HL-60 (cell line): ENCODE results near the gene PRDM16.

ENCODE experiments used
- DNase-seq, 2 experiments: peaks; one replicate each; pipeline ENCODE4 v3.0.0-alpha.2; 2010 to 2020; ENCODE audit warnings: low read depth in 1 of 2, low spot score in 1 of 2
- H3K27ac ChIP-seq: fragments of 250-450 bp; sonication (Bioruptor Pico); replicated peaks from 2 replicates; pipeline ENCODE4 v1.5.1; 2020; ENCODE audit warnings: mild to moderate bottlenecking, moderate library complexity
- H3K27me3 ChIP-seq: fragments of 250-450 bp; sonication (Bioruptor Pico); 2 replicates; pipeline ENCODE4 v1.5.1; 2021; ENCODE audit warnings: mild to moderate bottlenecking, moderate library complexity; ENCODE audit not compliant: insufficient read depth, poor library complexity, severe bottlenecking
- H3K4me3 ChIP-seq: replicated peaks from 2 replicates; pipeline ENCODE4 v1.5.1; 2011; ENCODE audit warnings: mild to moderate bottlenecking, control low read depth, low read length; ENCODE audit not compliant: insufficient read depth
- CTCF ChIP-seq: IDR thresholded peaks from one replicate; pipeline ENCODE4 v1.5.1; 2011; ENCODE audit warnings: low read length, control low read depth, inconsistent platforms; ENCODE audit not compliant: insufficient read depth
- GABPA ChIP-seq: IDR thresholded peaks from 2 replicates; pipeline ENCODE4 v1.6.1; 2012; ENCODE audit warnings: low read depth
- POLR2AphosphoS5 ChIP-seq: IDR thresholded peaks from 2 replicates; pipeline ENCODE4 v1.6.1; 2012; ENCODE audit warnings: low read depth
- SPI1 ChIP-seq: IDR thresholded peaks from 2 replicates; pipeline ENCODE4 v1.6.1; 2012; ENCODE audit warnings: low read depth, mild to moderate bottlenecking, borderline replicate concordance
- TF ChIP-seq, protein P1 (sequence below): IDR thresholded peaks from 2 replicates; pipeline ENCODE4 v1.6.1; 2012; ENCODE audit warnings: low read depth; ENCODE audit not compliant: insufficient replicate concordance

The PRDM16 gene

GRCh38 chr1:3332662-3333061 lies 263.7 kb downstream of the PRDM16 start:
- Histone ChIP-seq H3K27ac (no peak overlapping the region), H3K4me3 (no peak overlapping the region), H3K27me3 (no peaks in the 10 kb centered on the region)
- DNase-seq: no peak
- TF ChIP-seq SPI1 (no peak), CTCF (no peak), POLR2AphosphoS5 (no peak), GABPA (no peak)
- TF ChIP-seq, protein P1, sequence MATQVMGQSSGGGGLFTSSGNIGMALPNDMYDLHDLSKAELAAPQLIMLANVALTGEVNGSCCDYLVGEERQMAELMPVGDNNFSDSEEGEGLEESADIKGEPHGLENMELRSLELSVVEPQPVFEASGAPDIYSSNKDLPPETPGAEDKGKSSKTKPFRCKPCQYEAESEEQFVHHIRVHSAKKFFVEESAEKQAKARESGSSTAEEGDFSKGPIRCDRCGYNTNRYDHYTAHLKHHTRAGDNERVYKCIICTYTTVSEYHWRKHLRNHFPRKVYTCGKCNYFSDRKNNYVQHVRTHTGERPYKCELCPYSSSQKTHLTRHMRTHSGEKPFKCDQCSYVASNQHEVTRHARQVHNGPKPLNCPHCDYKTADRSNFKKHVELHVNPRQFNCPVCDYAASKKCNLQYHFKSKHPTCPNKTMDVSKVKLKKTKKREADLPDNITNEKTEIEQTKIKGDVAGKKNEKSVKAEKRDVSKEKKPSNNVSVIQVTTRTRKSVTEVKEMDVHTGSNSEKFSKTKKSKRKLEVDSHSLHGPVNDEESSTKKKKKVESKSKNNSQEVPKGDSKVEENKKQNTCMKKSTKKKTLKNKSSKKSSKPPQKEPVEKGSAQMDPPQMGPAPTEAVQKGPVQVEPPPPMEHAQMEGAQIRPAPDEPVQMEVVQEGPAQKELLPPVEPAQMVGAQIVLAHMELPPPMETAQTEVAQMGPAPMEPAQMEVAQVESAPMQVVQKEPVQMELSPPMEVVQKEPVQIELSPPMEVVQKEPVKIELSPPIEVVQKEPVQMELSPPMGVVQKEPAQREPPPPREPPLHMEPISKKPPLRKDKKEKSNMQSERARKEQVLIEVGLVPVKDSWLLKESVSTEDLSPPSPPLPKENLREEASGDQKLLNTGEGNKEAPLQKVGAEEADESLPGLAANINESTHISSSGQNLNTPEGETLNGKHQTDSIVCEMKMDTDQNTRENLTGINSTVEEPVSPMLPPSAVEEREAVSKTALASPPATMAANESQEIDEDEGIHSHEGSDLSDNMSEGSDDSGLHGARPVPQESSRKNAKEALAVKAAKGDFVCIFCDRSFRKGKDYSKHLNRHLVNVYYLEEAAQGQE: no peak

GRCh38 chr1:3333903-3334302 lies 264.9 kb downstream of the PRDM16 start:
- Histone ChIP-seq H3K27me3 (no peaks in the 10 kb centered on the region), H3K27ac (no peak overlapping the region), H3K4me3 (no peak overlapping the region)
- TF ChIP-seq CTCF (no peak), GABPA (no peak), POLR2AphosphoS5 (no peak), SPI1 (no peak)
- TF ChIP-seq, protein P1: no peak
- no peak for DNase-seq

- no peak overlapping the region for H3K4me3 ChIP-seq
- no peak for DNase-seq
- no peaks in the 10 kb centered on the region for H3K27me3 ChIP-seq
- no peak for TF ChIP-seq CTCF
- no peak for TF ChIP-seq SPI1
- no peak for TF ChIP-seq GABPA
- TF ChIP-seq, protein P1: no peak
- no peak for TF ChIP-seq POLR2AphosphoS5
- no peak overlapping the region for H3K27ac ChIP-seq
Measured at GRCh38 chr1:3334366-3334765, 265.4 kb downstream of the PRDM16 start.
